LHCN-M2 (cell line): ENCODE data around the gene TCP11. TPM values are rescaled to one million over a fixed set of nuclear protein-coding genes. Genes with fewer than 3 reads are reported as not detected.
A peak's percentile ranks its signal among the peaks of the same experiment; 100 is the strongest.

Source experiments
- DNase-seq: peaks from one replicate; pipeline ENCODE4 v3.0.0-alpha.2; 2012; ENCODE audit warnings: low read depth
- polyA plus RNA-seq: library from polyadenylated mRNA; unstranded; fragments of >200 nt; gene quantifications from one replicate; pipeline ENCODE4 v1.2.1, GENCODE V29; 2012; ENCODE audit warnings: missing spikeins
- total RNA-seq: library from RNA; depleted of rRNA; stranded (reverse); fragments of >200 nt; gene quantifications from 2 replicates; pipeline ENCODE4 v1.2.3, GENCODE V29; 2014; rRNA removed

The TCP11 gene
- total RNA-seq, result 0.23 and 0.32 TPM in 2 replicates
- not detected for polyA plus RNA-seq

GRCh38 chr6:35141007-35141655, at the start of gene TCP11:
Gene TCP11 (minus strand): TSS chr6:35141339. CDS start chr6:35140870, 469 bp downstream.
- no peak for DNase-seq

GRCh38 chr6:35190306-35190705, 49.2 kb upstream of the TCP11 start:
- DNase-seq, result no peak

- no peak for DNase-seq
Observed at GRCh38 chr6:35188886-35189285, 47.7 kb upstream of the TCP11 start.

GRCh38 chr6:35186571-35186970, 45.4 kb upstream of the TCP11 start:
- no peak for DNase-seq

GRCh38 chr6:35185971-35186370, 44.8 kb upstream of the TCP11 start:
- DNase-seq, result no peak

GRCh38 chr6:35185302-35185681, 44.2 kb upstream of the TCP11 start:
- DNase-seq, result no peak

GRCh38 chr6:35184580-35185301, 43.6 kb upstream of the TCP11 start:
- no peak for DNase-seq

GRCh38 chr6:35183935-35184334, 42.8 kb upstream of the TCP11 start:
- DNase-seq, result no peak

GRCh38 chr6:35183281-35183680, 42.1 kb upstream of the TCP11 start:
- DNase-seq, result no peak

GRCh38 chr6:35181933-35182612, 40.9 kb upstream of the TCP11 start:
- DNase-seq, result peak; percentile 85

- DNase-seq, result peak; percentile 81
Observed at GRCh38 chr6:35181308-35181932, 40.3 kb upstream of the TCP11 start.

GRCh38 chr6:35179901-35180535, 38.9 kb upstream of the TCP11 start:
- DNase-seq, result no peak

GRCh38 chr6:35178932-35179832, 38.0 kb upstream of the TCP11 start:
- no peak for DNase-seq

GRCh38 chr6:35178012-35178411, 36.9 kb upstream of the TCP11 start:
- DNase-seq, result no peak

GRCh38 chr6:35177596-35177995, 36.5 kb upstream of the TCP11 start:
- no peak for DNase-seq

- no peak for DNase-seq
Observed at GRCh38 chr6:35177157-35177556, 36.0 kb upstream of the TCP11 start.

- no peak for DNase-seq
Observed at GRCh38 chr6:35176301-35177024, 35.3 kb upstream of the TCP11 start.

- no peak for DNase-seq
Observed at GRCh38 chr6:35174501-35174900, 33.4 kb upstream of the TCP11 start.

- no peak for DNase-seq
Observed at GRCh38 chr6:35174088-35174434, 32.9 kb upstream of the TCP11 start.
